ENCODE measurements around the gene STXBP2. TPM values are rescaled to one million over a fixed set of nuclear protein-coding genes. Genes with fewer than 3 reads are reported as not detected.
A peak's percentile ranks its signal among the peaks of the same experiment; 100 is the strongest.
"Not testable (repeated sequence)": the region's sequence is repeated elsewhere in the genome, so short reads cannot be mapped to it uniquely, and the experiment has no call there.

STXBP2 gene
- total RNA-seq, 1 experiment from 2014 or later: 133 TPM

DNA sequence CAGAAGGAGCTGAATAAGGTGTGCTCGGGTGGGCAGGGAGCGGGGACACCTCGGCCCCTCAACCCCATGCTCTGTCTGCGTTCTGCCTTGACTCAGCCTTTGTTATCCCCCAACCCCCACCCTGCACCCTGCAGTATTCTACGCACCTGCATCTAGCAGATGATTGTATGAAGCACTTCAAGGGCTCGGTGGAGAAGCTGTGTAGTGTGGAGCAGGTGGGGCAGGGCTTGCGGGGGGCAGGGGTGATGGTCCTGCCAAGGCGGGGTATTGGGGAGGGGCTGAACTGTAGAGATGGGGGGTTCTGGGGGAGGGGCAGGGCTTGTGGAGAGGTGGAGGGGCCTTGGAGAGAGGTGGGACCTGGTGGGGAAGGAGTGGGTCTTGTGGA, 6.1 kb downstream of the STXBP2 start:
- H3K9me2 ChIP-seq (replicated peaks; ENCODE audit: low read length): no peaks in the 10 kb centered on the region
- TF ChIP-seq EZH2phosphoT487 (IDR thresholded peaks at IDR 0.05; ENCODE audit: borderline replicate concordance, low read length) (no peak), CTCF (conservative IDR thresholded peaks at IDR 0.05; ENCODE audit: low read depth, low read length) (no peak), EZH2 (IDR thresholded peaks at IDR 0.05; ENCODE audit: low read length, unreplicated experiment) (no peak)
- H3K4me3 ChIP-seq (ENCODE audit: low read length): no peak overlapping the region
- ChIA-PET POLR2A (ENCODE audit: unreplicated experiment) (interaction anchor here (0.6 kb wide), 1 partner anchor 10 kb away, joined by 4 read pairs; the partner anchor contains the start of gene PCP2), CTCF (no interaction called here)
- intact Hi-C loops (cut with micrococcal nuclease): no loop called here
- peaks cover 14% of the 10 kb centered on the region for H3K79me2 ChIP-seq (ENCODE audit: low read length)
- peaks cover 7% of the 10 kb centered on the region; the same call in 1 of the 2 replicates for H3K36me3 ChIP-seq (ENCODE audit: low read depth, low read length)
- no peak overlapping the region for H3K4me2 ChIP-seq (ENCODE audit: low read length)
- H2AFZ ChIP-seq (ENCODE audit: low read length): no peak overlapping the region
- no peaks in the 10 kb centered on the region for H3K4me1 ChIP-seq (ENCODE audit: insufficient read depth, low read length)
- no peaks in the 10 kb centered on the region for H3K9me3 ChIP-seq (ENCODE audit: low read length)
- no peaks in the 10 kb centered on the region for H3F3A ChIP-seq (ENCODE audit: low read length, unreplicated experiment)
- no peaks in the 10 kb centered on the region for H4K20me1 ChIP-seq (ENCODE audit: low read length)
- ATAC-seq: no peak
- BruUV-seq (replicated peaks): no TSS peak
- H3K27ac ChIP-seq (ENCODE audit: low read length): no peak overlapping the region
- no peak for DNase-seq
- H3K9ac ChIP-seq (ENCODE audit: low read length): no peak overlapping the region
- no peaks in the 10 kb centered on the region for H3K27me3 ChIP-seq (ENCODE audit: low read length)

DNA sequence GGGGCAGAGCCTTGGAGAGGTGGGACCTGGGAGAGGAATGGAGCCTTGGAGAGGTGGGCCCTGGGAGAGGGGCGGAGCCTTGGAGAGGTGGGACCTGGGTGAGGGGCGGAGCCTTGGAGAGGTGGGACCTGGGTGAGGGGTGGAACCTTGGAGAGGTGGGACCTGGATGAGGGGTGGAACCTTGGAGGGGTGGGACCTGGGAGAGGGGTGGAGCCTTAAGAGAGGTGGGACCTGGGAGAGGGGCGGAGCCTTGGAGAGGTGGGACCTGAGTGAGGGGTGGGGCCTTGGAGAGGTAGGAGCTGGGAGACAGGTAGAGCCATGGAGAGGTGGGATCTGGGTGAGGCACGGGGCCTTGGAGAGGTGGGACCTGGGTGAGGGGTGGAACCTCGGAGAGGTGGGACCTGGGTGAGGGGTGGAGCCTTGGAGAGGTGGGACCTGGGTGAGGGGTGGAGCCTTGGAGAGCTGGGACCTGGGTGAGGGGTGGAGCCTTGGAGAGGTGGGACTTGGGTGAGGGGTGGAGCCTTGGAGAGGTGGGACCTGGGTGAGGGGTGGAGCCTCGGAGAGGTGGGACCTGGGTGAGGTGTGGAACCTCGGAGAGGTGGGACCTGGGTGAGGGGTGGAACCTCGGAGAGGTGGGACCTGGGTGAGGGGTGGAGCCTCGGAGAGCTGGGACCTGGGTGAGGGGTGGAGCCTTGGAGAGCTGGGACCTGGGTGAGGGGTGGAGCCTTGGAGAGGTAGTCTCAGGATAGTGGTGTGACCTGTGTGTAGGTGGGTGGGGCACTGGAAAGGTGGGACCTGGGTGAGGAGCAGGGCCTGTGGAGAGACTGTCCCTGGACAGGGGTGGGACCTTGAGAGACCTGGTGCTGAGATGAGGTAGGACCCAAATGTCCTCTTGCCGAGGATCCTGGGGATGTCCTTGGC, 7.0 kb downstream of the STXBP2 start:
- POLR2A ChIA-PET (ENCODE audit: unreplicated experiment): interaction anchor here (0.6 kb wide), 2 partner anchors 11 to 277 kb away, joined by 4 to 26 read pairs; partner anchors contain the start of genes PCP2 and SNAPC2
- H4K20me1 ChIP-seq (ENCODE audit: low read length); BruUV-seq (replicated peaks); H3K9me2 ChIP-seq (replicated peaks; ENCODE audit: low read length); H3K4me3 ChIP-seq (ENCODE audit: low read length); H3K9ac ChIP-seq (ENCODE audit: low read length); H2AFZ ChIP-seq (ENCODE audit: low read length); H3K36me3 ChIP-seq (ENCODE audit: low read depth, low read length); H3F3A ChIP-seq (ENCODE audit: low read length, unreplicated experiment); intact Hi-C loops (cut with micrococcal nuclease); H3K9me3 ChIP-seq (ENCODE audit: low read length); H3K27ac ChIP-seq (ENCODE audit: low read length); H3K79me2 ChIP-seq (ENCODE audit: low read length); CTCF ChIA-PET; H3K27me3 ChIP-seq (ENCODE audit: low read length); ATAC-seq; H3K4me1 ChIP-seq (ENCODE audit: insufficient read depth, low read length); H3K4me2 ChIP-seq (ENCODE audit: low read length): not testable (repeated sequence)
- peak; percentile 74 for DNase-seq

DNA sequence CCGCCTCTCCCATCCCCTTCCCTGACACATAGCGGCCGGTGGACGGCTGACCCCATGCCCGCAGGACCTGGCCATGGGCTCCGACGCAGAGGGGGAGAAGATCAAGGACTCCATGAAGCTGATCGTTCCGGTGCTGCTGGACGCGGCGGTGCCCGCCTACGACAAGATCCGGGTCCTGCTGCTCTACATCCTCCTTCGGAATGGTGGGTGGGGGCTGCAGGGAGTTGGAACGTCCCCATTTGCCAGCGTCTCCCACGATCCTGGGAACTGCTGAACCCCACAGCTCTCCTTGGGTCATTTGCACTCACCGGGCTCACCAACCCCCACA, 7.6 kb downstream of the STXBP2 start:
- no peak overlapping the region for H3K9ac ChIP-seq (ENCODE audit: low read length)
- H3K4me3 ChIP-seq (ENCODE audit: low read length): no peak overlapping the region
- peaks cover under 1% of the 10 kb centered on the region; the same call in 1 of the 2 replicates for H3K79me2 ChIP-seq (ENCODE audit: low read length)
- intact Hi-C loops (cut with micrococcal nuclease): no loop called here
- H3K4me1 ChIP-seq (ENCODE audit: insufficient read depth, low read length): no peaks in the 10 kb centered on the region
- no peak for DNase-seq
- TF ChIP-seq EZH2phosphoT487 (IDR thresholded peaks at IDR 0.05; ENCODE audit: borderline replicate concordance, low read length) (no peak), CTCF (conservative IDR thresholded peaks at IDR 0.05; ENCODE audit: low read depth, low read length) (no peak), EZH2 (IDR thresholded peaks at IDR 0.05; ENCODE audit: low read length, unreplicated experiment) (no peak)
- POLR2A ChIA-PET (ENCODE audit: unreplicated experiment): no interaction called here
- H3K9me2 ChIP-seq (replicated peaks; ENCODE audit: low read length): no peaks in the 10 kb centered on the region
- H4K20me1 ChIP-seq (ENCODE audit: low read length): no peaks in the 10 kb centered on the region
- H3K4me2 ChIP-seq (ENCODE audit: low read length): no peak overlapping the region
- BruUV-seq (replicated peaks): no TSS peak
- ATAC-seq: no peak
- no peaks in the 10 kb centered on the region for H3K27me3 ChIP-seq (ENCODE audit: low read length)
- H3K27ac ChIP-seq (ENCODE audit: low read length): no peak overlapping the region
- no peak overlapping the region for H2AFZ ChIP-seq (ENCODE audit: low read length)
- H3F3A ChIP-seq (ENCODE audit: low read length, unreplicated experiment): no peaks in the 10 kb centered on the region
- peaks cover 7% of the 10 kb centered on the region; the same call in 1 of the 2 replicates for H3K36me3 ChIP-seq (ENCODE audit: low read depth, low read length)
- CTCF ChIA-PET: no interaction called here
- no peaks in the 10 kb centered on the region for H3K9me3 ChIP-seq (ENCODE audit: low read length)

Data from PC-3 (cell line).